GF-D8 (cell line): Measurements from ENCODE around the gene PTBP1.
"Not testable (repeated sequence)": the region's sequence is repeated elsewhere in the genome, so short reads cannot be mapped to it uniquely, and the experiment has no call there.

Experiments
- DNase-seq: peaks from one replicate; lab custom pipeline; 2025; lab: John Stamatoyannopoulos, UW

Gene PTBP1

DNA sequence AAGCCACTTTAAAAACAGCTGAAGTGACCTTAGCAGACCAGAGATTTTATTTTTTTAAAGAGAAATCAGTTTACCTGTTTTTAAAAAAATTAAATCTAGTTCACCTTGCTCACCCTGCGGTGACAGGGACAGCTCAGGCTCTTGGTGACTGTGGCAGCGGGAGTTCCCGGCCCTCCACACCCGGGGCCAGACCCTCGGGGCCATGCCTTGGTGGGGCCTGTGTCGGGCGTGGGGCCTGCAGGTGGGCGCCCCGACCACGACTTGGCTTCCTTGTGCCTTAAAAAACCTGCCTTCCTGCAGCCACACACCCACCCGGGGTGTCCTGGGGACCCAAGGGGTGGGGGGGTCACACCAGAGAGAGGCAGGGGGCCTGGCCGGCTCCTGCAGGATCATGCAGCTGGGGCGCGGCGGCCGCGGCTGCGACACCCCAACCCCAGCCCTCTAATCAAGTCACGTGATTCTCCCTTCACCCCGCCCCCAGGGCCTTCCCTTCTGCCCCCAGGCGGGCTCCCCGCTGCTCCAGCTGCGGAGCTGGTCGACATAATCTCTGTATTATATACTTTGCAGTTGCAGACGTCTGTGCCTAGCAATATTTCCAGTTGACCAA, 13.7 kb downstream of the PTBP1 start:
- DNase-seq: no peak

DNA sequence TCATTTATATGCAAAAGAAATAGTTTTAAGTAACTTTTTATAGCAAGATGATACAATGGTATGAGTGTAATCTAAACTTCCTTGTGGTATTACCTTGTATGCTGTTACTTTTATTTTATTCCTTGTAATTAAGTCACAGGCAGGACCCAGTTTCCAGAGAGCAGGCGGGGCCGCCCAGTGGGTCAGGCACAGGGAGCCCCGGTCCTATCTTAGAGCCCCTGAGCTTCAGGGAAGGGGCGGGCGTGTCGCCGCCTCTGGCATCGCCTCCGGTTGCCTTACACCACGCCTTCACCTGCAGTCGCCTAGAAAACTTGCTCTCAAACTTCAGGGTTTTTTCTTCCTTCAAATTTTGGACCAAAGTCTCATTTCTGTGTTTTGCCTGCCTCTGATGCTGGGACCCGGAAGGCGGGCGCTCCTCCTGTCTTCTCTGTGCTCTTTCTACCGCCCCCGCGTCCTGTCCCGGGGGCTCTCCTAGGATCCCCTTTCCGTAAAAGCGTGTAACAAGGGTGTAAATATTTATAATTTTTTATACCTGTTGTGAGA, 14.3 kb downstream of the PTBP1 start:
- no peak for DNase-seq

- DNase-seq: no peak
These were observed 14.9 kb downstream of the PTBP1 start for GRCh38 chr19:812049-812746.

DNA sequence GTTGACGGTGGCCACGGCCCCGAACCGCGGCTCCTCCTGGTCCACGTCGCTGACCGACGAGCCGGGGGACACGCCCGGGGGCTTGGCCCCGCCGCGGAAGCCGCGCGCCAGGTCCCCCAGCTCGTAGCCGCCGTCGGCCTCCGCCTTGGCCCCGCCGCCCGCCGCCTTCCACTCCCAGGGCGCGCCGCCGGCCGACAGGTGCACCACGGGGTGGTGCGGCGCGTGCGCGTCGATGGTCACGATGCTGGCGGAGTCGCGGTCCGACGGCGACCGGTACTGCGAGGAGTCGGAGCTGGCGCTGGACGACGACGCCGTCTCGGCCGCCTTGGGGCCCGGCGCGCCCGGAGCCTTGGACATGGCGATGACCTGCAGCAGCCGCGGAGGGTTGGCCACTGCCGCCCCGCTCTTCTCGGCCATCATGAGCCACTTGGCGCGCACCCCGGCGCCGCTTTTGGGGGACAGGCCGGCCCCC, 15.5 kb downstream of the PTBP1 start:
- no peak for DNase-seq

- no peak for DNase-seq
These were observed 16.2 kb downstream of the PTBP1 start for GRCh38 chr19:813219-814151.

DNA sequence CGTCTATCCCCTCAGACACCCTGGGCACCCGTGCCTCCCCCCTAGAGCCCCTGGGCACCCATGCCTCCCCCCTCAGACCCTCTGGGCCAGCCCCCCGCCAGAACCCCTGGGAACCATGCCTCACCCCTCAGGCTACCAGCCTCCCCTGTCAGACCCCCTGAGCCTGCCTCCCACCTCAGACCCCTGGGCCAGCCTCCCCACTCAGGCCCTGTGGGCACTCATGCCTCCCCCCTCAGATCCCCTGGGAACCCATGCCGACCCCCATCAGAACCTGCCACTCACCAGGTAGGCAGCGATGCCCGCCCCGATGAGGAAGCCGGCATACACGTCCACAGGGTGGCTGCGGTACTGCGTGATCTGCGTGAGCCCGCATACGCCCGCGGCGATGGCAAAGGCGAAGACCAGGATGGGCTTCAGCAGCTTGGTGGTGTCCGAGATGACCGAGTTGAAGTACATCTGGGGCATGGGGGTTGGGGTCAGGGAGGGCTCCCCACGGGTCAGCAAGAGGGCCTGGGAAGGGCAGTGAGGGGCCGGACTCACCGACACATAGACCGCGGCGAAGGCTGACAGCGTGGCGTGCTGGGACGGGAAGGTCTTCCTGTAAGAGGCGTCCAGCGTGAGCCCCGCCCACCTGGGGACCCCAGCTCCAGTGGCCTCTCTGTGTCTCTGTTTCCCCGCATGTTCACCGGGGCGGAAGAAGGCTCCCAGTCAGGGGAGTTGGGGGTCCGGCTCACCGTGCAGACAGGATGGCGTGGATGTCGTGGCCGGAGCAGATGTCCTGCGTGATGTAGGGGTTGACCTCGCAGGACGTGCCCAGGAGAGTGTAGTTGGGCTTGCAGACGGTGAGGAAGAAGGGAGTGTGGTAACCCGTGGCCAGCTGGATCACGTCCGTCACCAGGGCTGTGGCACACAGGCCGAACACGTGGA, 17.2 kb downstream of the PTBP1 start:
- DNase-seq: no peak

DNA sequence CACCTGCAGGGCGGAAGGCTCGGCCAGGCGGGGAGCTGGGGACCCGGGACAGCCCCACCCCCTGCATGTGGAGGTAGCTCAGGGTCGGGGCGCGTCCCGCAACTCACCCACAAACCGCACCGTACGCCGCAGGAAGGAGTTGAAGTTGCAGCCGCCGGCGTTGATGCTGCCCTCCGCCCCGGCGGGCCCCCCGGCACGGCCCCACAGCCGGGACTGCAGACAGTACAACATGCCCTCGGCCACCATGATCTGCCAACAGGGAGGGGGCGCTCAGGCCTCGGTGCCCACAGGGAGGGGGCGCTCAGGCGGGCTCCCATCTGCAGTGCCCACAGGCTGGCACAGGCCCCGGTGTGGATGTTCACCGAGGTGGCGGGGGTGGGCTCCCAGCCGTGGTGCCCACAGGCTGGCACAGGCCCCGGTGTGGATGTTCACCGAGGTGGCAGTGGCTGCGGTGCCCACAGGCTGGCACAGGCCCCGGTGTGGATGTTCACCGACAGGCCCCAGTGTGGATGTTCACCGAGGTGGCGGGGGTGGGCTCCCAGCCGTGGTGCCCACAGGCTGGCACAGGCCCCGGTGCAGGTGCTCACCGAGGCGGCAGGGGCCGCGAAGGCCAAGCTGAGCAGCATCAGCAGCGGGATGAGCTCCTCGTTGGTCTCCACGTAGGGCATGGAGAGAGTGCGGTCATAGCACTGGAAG, 18.0 kb downstream of the PTBP1 start:
- DNase-seq: no peak

GRCh38 chr19:815775-816499, 18.7 kb downstream of the PTBP1 start:
- DNase-seq: no peak

- DNase-seq: no peak
These were observed 19.2 kb downstream of the PTBP1 start for GRCh38 chr19:816500-816857.

DNA sequence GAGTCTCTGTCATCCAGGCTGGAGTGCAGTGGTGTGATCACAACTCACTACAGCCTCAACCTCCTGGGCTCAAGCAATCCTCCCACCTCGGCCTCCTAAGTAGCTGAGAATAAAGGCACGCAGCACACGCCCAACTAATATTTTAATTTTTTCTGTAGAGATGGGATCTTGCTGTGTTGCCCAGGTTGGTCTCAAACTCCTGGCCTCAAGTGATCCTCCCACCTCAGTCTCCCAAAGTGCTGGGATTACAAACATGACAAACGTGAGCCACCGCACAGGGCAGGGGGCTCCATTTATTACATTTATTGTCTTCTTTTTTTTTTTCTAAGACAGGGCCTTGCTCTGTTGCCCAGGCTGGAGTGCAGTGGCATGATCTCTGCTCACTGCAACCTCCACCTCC, 23.0 kb downstream of the PTBP1 start:
- DNase-seq: not testable (repeated sequence)

DNA sequence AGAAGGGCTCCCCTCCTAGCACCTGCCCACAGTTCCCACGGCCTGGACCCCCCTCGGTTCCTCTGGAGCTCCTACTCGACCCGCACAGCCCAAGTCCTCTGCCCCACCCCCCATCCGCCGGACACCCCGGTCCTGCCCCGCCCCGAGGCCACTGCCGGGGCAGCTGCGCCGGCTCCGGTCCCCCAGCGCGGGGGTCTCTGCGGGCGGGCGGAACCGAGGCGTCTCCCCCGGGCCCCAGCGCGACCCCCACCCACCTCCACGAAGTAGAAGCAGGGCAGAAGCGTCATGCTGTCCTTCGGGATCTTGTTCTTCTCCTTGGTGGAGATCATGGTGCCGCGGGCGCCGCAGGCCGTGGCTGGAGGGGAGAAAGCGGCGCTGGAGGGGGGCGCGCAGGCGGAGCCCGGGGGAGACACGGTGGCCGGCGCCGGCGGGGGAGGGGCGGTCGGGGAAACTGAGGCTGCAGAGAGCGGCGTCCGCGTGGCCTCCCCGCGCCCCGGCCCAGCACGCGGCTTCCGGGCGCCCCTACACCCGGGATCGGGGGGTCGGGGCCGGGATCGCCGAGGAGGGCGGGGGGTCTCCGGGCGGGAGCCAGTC, 24.1 kb downstream of the PTBP1 start:
- DNase-seq: no peak

DNA sequence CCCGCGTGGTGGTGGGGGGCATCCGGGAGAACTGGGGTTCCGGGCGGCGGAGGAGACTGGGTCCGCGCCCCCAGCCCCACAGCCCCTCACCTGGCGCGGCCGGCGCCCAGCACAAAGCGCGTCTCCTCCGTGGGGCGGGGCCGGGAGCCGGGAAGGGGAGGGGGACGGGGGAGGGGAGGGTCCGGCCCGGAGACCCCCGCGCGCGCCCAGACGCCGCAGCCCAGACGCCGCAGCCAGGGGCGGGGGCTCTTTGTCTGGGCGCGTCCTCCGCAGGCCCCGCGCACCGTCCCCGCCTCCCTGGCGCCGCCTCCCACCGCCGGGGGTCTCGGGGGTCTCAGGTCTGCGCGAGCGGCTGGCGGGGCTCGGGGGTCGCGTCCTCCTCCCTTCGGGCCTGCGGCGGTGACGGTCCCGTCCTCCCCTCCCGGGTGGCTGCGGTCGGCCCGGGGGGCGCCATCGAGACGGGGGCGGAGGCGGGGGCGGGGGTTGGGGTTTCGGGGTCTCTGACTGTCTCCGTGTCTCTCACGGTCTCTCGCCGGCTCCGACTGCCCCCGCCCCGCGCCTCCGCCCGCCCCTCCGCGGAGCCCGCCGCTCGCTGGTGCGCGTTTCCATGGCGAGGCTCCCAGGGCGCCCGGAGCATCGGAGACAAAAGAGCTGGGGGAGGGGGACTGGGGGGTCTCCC, 24.7 kb downstream of the PTBP1 start, which contains the start of gene PLPPR3:
PLPPR3 (minus strand) TSS at position 131 of the 679 bp plus-strand sequence. CDS start 396 bp downstream, outside the sequence.
- DNase-seq: peak; percentile 35

- DNase-seq: peak; percentile 61
These were observed 26.4 kb downstream of the PTBP1 start for GRCh38 chr19:823565-824121.

DNA sequence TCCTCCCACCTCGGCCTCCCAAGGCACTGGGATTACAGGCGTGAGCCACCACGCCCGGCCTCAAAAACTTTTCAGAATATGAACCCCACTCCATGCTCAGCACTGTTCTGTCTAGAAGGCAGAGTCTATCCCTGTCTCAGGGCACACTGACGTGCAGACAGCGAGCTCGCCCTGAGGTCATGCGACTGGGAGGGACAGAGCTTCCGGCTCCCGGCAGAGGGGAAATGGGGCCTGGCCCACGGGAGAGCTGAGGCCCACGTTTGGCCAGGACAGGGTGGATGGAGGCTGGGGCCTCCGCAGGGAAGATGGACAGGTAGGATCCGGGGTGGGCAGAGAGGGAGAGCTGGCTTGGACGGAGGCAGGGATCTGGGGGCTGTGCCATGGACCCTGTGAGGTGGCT, 27.6 kb downstream of the PTBP1 start:
- peak; percentile 36 for DNase-seq

GRCh38 chr19:825897-826644, 28.8 kb downstream of the PTBP1 start:
- DNase-seq: no peak

GRCh38 chr19:827314-827709, 30.1 kb downstream of the PTBP1 start:
- no peak for DNase-seq

DNA sequence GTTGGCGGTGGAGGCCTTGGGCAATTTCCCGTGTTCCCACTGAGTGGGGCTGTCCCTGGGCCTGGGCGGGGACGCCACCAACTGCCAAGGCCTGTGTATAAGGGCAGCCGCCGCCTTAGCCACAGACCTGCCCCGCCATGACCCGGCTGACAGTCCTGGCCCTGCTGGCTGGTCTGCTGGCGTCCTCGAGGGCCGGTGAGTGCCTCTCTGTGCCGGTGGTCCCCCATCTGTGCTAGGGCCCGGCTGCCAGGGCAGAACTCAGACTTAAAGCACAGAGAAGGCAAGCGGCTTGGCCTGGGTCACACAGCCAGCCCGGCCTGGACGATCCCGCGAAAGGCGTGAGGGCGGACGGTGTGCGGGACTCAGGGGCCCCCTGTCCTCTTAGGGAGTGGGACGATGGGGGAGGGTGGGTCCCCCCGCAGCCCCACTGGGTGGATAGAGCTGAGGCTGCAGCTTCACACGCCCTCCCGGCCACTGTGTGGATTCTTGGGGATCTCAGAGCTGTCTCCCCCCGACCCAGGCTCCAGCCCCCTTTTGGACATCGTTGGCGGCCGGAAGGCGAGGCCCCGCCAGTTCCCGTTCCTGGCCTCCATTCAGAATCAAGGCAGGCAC, 30.6 kb downstream of the PTBP1 start, which contains the start of gene AZU1:
AZU1 (plus strand) TSS at position 128 of the 612 bp plus-strand sequence; CDS start at position 138, 10 bp downstream.
- DNase-seq: peak; percentile 61
